Activated T-cell treated with anti-CD3 and anti-CD28 coated beads for 4 hours (primary cell): ENCODE data around the gene TMF1.

Experiments used
- DNase-seq: peaks from one replicate; pipeline ENCODE4 v3.0.0-alpha.2; 2020

Gene TMF1

GRCh38 chr3:69012800-69013252, 39.3 kb downstream of the TMF1 start:
- DNase-seq, result no peak

DNA sequence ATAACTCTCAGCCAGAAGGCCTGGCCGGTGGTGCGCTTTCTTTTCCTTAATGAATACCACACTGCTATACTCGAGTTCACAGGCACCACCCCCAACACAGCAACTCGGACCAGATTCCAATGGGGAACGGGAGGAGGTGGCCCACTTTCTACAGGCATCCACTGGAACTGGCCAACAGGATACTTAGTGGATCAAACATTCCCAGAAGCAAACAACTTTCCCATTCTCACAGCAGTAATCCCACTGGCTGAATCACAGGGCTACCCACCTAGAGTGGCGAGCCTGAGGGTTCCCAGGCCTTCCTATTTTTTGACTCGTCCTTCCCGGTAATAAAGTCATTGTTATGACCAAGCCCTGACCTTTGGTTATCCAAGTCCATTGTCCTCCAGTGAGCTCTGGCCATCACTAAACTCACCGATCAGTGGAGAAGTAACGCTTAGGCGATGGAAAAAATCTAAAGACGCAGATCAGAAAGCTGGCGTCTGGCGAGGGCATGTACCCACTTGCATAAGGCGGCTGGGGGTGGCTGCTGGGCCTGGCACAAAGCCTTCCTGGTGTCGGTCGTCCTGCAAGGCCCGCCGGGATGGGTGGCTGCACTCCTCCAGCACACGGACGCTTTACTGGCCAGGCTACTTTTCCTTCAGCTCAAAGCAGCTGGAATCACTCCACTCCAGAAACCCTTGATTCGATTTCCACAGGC, 39.9 kb downstream of the TMF1 start:
- no peak for DNase-seq

- DNase-seq, result no peak
These were observed 40.9 kb downstream of the TMF1 start for GRCh38 chr3:69011096-69011730.

GRCh38 chr3:69009559-69010410, 42.3 kb downstream of the TMF1 start:
- DNase-seq, result no peak

GRCh38 chr3:69008980-69009379, 43.2 kb downstream of the TMF1 start:
- no peak for DNase-seq

DNA sequence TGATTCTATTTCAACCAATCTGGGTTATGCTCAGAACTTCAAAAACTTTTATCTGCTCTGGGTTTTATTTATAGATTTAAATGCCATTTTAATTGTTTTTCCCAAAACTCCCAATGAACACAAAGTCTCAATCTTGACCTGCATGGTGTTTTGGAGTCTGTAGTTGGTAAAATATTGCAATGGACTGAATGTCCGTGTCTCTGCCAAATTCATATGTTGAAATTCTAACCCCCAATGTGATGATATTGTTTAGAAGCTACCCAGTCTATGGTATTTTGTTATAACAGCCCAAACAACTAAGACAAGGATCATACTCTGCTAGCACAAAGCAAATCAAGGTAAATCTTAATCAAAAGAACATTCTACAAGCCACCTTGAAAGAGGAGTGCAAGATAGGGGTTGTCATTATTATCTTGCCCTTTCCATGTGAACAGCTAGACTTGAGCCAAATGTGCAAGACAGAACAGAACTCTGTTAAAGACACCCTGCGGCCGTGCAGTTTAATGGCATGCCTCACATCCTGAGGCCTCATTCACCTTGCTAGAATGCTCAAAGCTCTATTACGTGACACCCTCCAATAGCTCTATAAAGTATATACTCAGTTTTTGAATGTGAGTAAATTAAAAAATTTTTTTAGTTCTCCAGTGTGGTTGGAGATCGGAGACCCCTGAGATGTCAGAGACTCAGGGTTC, 46.2 kb downstream of the TMF1 start:
- DNase-seq, result no peak

- no peak for DNase-seq
These were observed 46.9 kb downstream of the TMF1 start for GRCh38 chr3:69005071-69005790.

GRCh38 chr3:69004138-69004537, 48.0 kb downstream of the TMF1 start:
- no peak for DNase-seq

GRCh38 chr3:68999605-69000004, 52.5 kb downstream of the TMF1 start:
- DNase-seq, result no peak

- DNase-seq, result no peak
These were observed 53.0 kb downstream of the TMF1 start for GRCh38 chr3:68999158-68999557.

DNA sequence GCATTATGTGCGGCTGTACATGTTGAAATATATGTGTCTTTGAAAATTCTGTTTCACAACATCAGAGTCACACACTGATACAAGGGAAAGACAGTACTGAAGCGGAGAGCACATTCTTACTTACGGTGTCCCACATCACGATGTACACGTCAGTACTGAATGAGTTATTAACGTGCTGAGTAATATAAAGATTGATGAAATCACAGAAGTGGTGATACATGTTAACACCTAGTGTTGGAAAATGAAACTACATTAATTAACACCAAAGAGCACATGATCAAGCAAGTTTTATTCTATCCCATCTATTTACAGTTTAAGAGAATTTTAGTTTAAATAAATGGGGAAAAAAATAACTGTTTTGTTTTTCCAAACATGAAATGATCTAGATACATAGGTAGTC, 54.2 kb downstream of the TMF1 start:
- no peak for DNase-seq

- no peak for DNase-seq
These were observed 55.7 kb downstream of the TMF1 start for GRCh38 chr3:68996356-68996995.

GRCh38 chr3:68988740-68989139, 63.4 kb downstream of the TMF1 start:
- no peak for DNase-seq

- DNase-seq, result no peak
These were observed 64.8 kb downstream of the TMF1 start for GRCh38 chr3:68987322-68987721.

DNA sequence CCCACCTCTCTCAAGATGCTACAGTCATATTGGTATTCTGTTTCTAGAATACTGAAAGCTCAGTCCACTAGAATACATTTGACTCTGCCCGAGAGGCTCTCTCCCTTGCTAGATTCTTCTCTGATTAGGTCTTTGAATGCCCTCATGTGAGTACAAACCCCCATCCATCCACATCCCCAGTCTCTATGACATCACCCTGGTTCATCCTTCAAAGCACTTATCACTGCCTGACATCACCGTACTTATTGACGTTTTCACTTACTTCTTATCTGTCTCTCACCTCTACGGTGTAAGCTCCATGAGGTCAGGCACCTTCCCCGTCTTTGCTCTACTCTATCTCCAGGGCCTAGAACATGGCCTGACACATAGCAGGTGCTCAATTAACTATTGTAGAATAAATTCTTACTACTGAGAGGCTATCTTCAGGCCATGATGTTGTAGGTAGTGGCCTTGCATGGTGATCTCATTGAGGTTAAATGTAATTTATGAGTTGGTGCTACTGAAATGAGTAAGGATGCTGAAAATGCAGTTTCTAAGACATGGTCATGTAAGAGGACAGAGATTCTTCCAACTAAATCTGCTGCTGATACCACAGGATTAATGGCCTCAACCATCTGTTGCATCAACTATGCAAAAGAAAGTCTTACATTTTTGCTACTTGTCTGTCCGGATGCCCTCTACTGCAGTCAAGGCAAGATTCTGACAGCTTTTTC, 65.5 kb downstream of the TMF1 start:
- DNase-seq, result no peak

GRCh38 chr3:68985146-68985790, 66.9 kb downstream of the TMF1 start:
- no peak for DNase-seq

- DNase-seq, result no peak
These were observed 68.1 kb downstream of the TMF1 start for GRCh38 chr3:68984011-68984530.

DNA sequence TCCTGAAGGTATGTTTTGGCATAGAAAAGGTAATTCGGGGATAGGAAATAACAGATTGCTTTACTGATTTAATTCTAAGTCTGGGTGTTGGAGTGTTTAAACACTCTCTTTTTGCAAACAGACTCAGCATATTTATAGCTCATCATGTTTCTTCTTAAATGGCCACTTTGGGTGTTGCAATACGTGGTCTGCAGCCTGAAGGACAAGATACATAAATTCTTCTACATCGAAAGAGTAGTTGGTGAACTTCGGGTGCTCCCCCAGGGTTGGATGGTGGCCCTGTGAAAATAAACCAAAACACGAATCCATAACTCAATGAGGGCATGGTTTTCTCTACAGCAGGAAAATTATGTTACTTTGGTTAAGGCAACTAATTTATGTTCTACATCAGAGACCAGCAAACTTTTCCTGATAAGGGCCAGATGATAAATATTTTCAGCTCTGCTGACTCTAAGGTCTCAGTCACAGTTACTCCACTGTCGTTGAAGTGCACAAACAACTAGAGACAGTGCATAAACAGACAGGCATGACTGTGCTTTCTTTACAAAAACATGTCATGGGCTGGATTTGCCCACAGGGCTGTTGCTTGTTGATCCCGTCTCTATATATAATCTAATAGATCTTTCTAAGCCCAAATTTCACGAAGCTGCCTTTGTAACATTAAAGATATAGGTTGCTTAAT, 74.5 kb downstream of the TMF1 start:
- DNase-seq, result no peak

DNA sequence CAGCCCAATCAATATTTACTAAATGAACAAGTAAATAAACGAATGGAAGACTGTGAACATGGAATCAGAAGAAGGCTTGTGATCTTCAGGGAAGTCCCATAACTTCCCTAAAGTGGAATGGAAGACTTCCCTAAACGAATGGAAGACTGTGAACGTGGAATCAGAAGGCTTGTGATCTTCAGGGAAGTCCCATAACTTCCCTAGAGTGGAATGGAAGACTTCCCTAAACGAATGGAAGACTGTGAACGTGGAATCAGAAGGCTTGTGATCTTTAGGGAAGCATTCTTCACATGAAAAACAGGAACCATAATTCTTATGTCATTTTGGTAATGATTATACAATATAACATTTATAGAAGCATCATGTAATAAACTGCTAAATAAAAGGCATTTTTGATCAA, 77.4 kb downstream of the TMF1 start:
- no peak for DNase-seq

DNA sequence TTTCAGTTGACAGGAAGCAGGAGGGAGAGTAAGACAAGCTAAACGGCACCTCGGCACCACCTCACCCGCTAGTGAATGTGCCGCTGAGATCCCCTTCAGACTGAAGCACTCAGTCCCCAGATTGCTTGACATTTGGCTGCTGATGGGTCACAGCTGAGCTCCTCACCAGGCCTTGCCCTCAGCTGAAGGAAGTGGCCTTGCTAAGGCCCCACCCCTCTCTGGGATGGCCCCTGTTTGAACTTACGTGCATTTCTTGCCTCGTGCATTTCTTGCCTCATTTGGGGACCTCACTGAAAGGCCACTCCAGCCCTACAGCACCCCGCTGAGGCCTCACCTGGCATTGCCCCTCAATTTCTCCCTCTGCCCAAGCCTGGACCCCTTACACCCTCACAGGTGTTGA, 78.5 kb downstream of the TMF1 start:
- DNase-seq, result no peak
